ENCODE results near the gene SATB2. TPM values are rescaled to one million over a fixed set of nuclear protein-coding genes. Genes with fewer than 3 reads are reported as not detected.
A peak's percentile ranks its signal among the peaks of the same experiment; 100 is the strongest.

Gene SATB2
- total and polyA plus RNA-seq, 2 donors from 2014 or later, result 1.3 to 17.5 TPM

GRCh38 chr2:199468561-199469513, 11.1 kb upstream of the SATB2 start:
- H3K9ac ChIP-seq (ENCODE audit: low read length in 3 of 3), result no peak overlapping the region
- DNase-seq (peak; percentile 25 to 71 (median 54)), FAIRE-seq (no peak)
- H3K4me3 ChIP-seq (ENCODE audit: low read length in 3 of 3), result no peak overlapping the region
- no peaks in the 10 kb centered on the region for H3K9me3 ChIP-seq (ENCODE audit: control insufficient read depth in 2 of 3, insufficient read depth in 1 of 3, low read length in 3 of 3)
- no peaks in the 10 kb centered on the region for H3K36me3 ChIP-seq (ENCODE audit: control insufficient read depth in 2 of 3, insufficient read depth in 3 of 3, low read length in 3 of 3)
- intact Hi-C loops (cut with DNase I), result no loop called here
- peaks cover 79% of the 10 kb centered on the region for H3K27me3 ChIP-seq (ENCODE audit: control insufficient read depth, insufficient read depth, low read length)
- TF ChIP-seq CTCF (IDR thresholded peaks at IDR 0.05; ENCODE audit: borderline replicate concordance, extremely low read depth, insufficient read depth), result no peak
- H3K4me1 ChIP-seq (ENCODE audit: control insufficient read depth in 2 of 3, insufficient read depth in 2 of 3, low read depth in 1 of 3, low read length in 3 of 3), result peaks cover 0 to 8% (median under 1%) of the 10 kb centered on the region in 3 donors
- H3K27ac ChIP-seq (ENCODE audit: low read depth in 2 of 2, low read length in 2 of 2), result no peak overlapping the region

GRCh38 chr2:199467066-199467822, 9.5 kb upstream of the SATB2 start:
- no peak for TF ChIP-seq CTCF (IDR thresholded peaks at IDR 0.05; ENCODE audit: borderline replicate concordance, extremely low read depth, insufficient read depth)
- H3K9ac ChIP-seq (ENCODE audit: low read length in 3 of 3), result no peak overlapping the region
- DNase-seq, result peak in 3 of 5 donors; percentile 28 to 49 (median 40)
- H3K4me3 ChIP-seq (ENCODE audit: low read length in 3 of 3), result no peak overlapping the region
- H3K36me3 ChIP-seq (ENCODE audit: control insufficient read depth in 2 of 3, insufficient read depth in 3 of 3, low read length in 3 of 3), result no peaks in the 10 kb centered on the region
- no peak overlapping the region for H3K27ac ChIP-seq (ENCODE audit: low read depth in 2 of 2, low read length in 2 of 2)
- no peak for FAIRE-seq
- no peaks in the 10 kb centered on the region for H3K9me3 ChIP-seq (ENCODE audit: control insufficient read depth in 2 of 3, insufficient read depth in 1 of 3, low read length in 3 of 3)
- H3K4me1 ChIP-seq (ENCODE audit: control insufficient read depth in 2 of 3, insufficient read depth in 2 of 3, low read depth in 1 of 3, low read length in 3 of 3), result peaks cover 0 to 13% (median 6%) of the 10 kb centered on the region in 3 donors
- H3K27me3 ChIP-seq (ENCODE audit: control insufficient read depth, insufficient read depth, low read length), result peaks cover 81% of the 10 kb centered on the region
- intact Hi-C loops (cut with DNase I), result no loop called here

GRCh38 chr2:199466692-199467065, 8.9 kb upstream of the SATB2 start:
- Histone ChIP-seq H3K9me3 (ENCODE audit: control insufficient read depth in 2 of 3, insufficient read depth in 1 of 3, low read length in 3 of 3) (no peaks in the 10 kb centered on the region), H3K4me1 (ENCODE audit: control insufficient read depth in 2 of 3, insufficient read depth in 2 of 3, low read depth in 1 of 3, low read length in 3 of 3) (peaks cover 0 to 13% (median 6%) of the 10 kb centered on the region in 3 donors), H3K9ac (ENCODE audit: low read length in 3 of 3) (no peak overlapping the region), H3K27ac (ENCODE audit: low read depth in 2 of 2, low read length in 2 of 2) (no peak overlapping the region), H3K4me3 (ENCODE audit: low read length in 3 of 3) (no peak overlapping the region), H3K27me3 (ENCODE audit: control insufficient read depth, insufficient read depth, low read length) (peaks cover 80% of the 10 kb centered on the region), H3K36me3 (ENCODE audit: control insufficient read depth in 2 of 3, insufficient read depth in 3 of 3, low read length in 3 of 3) (no peaks in the 10 kb centered on the region)
- no peak for FAIRE-seq
- intact Hi-C loops (cut with DNase I), result no loop called here
- TF ChIP-seq CTCF (IDR thresholded peaks at IDR 0.05; ENCODE audit: borderline replicate concordance, extremely low read depth, insufficient read depth), result no peak
- DNase-seq, result no peak

All from kidney (tissue), 14 donors.